Measurements from ENCODE around the gene SOAT2.

The SOAT2 gene

DNA sequence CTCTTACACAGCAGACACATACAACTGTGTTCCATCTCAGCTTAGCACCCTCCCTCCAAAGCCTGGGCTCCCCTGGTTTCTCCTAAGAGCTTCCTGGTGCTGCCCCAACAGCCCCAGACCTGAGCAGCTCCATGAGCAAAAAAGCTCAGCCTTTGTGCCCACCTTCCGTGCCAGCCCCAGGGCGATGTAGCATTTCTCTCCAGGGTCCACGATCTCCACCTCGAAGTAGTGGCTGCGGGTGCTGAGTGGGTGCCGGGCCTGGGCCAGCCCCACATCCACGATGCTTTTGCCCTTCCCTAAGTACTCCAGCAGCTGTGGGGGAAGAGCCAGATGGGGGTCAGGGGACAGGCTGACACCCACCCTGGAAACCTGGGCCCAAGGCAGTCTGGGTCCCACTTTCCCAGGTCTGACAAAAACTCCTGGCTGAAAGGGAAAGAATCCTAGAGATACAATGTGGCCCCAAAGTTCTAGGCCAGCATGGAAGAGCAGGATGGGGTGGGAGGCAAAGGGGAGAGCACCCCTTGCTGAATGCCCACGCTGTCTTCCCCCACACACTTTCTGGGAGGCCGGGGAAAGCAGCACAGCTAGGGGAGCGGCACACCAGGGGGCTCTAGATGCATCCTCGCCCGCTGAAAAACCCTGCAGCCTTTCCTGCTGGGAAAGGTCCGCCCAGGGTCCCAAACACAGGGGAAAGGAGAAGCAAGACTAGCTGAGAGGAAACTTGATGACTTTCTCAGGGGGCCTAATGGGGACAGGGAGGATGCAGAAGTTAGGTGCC, 35.1 kb upstream of the SOAT2 start:
- DNase-seq, result peak in 1 of 2 donors; percentile 66
- TF ChIP-seq, protein P1, sequence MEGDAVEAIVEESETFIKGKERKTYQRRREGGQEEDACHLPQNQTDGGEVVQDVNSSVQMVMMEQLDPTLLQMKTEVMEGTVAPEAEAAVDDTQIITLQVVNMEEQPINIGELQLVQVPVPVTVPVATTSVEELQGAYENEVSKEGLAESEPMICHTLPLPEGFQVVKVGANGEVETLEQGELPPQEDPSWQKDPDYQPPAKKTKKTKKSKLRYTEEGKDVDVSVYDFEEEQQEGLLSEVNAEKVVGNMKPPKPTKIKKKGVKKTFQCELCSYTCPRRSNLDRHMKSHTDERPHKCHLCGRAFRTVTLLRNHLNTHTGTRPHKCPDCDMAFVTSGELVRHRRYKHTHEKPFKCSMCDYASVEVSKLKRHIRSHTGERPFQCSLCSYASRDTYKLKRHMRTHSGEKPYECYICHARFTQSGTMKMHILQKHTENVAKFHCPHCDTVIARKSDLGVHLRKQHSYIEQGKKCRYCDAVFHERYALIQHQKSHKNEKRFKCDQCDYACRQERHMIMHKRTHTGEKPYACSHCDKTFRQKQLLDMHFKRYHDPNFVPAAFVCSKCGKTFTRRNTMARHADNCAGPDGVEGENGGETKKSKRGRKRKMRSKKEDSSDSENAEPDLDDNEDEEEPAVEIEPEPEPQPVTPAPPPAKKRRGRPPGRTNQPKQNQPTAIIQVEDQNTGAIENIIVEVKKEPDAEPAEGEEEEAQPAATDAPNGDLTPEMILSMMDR (IDR thresholded peaks at IDR 0.05), result no peak
- peaks cover 13 to 98% (median 84%) of the 10 kb centered on the region in 4 donors for H3K4me1 ChIP-seq
- no peak overlapping the region for H3K4me3 ChIP-seq
- no peaks in the 10 kb centered on the region for H3K9me3 ChIP-seq
- intact Hi-C loops (cut with DNase I; ENCODE audit: low total_unique reads), result loop anchor here (2.0 to 5.0 kb wide), 2 partner anchors 31 to 129 kb away; no protein-coding TSS in a partner anchor
- peak overlapping the region; percentile 93 to 99 for H3K27ac ChIP-seq
- no peaks in the 10 kb centered on the region for H3K27me3 ChIP-seq
- peaks cover 4 to 76% (median 16%) of the 10 kb centered on the region in 3 donors for H3K36me3 ChIP-seq

GRCh38 chr12:53068811-53069585, 34.3 kb upstream of the SOAT2 start:
- no peak overlapping the region for H3K4me3 ChIP-seq
- no peaks in the 10 kb centered on the region for H3K27me3 ChIP-seq
- TF ChIP-seq, protein P1 (IDR thresholded peaks at IDR 0.05), result no peak
- peaks cover 15 to 98% (median 82%) of the 10 kb centered on the region in 4 donors for H3K4me1 ChIP-seq
- intact Hi-C loops (cut with DNase I; ENCODE audit: low total_unique reads), result loop anchor here (5.0 kb wide), 1 partner anchor 128 kb away; no protein-coding TSS in a partner anchor
- DNase-seq, result peak; percentile 29 to 66
- no peaks in the 10 kb centered on the region for H3K9me3 ChIP-seq
- H3K27ac ChIP-seq, result peak overlapping the region; percentile 93 to 99
- H3K36me3 ChIP-seq, result peaks cover 0 to 73% (median 10%) of the 10 kb centered on the region in 3 donors

DNA sequence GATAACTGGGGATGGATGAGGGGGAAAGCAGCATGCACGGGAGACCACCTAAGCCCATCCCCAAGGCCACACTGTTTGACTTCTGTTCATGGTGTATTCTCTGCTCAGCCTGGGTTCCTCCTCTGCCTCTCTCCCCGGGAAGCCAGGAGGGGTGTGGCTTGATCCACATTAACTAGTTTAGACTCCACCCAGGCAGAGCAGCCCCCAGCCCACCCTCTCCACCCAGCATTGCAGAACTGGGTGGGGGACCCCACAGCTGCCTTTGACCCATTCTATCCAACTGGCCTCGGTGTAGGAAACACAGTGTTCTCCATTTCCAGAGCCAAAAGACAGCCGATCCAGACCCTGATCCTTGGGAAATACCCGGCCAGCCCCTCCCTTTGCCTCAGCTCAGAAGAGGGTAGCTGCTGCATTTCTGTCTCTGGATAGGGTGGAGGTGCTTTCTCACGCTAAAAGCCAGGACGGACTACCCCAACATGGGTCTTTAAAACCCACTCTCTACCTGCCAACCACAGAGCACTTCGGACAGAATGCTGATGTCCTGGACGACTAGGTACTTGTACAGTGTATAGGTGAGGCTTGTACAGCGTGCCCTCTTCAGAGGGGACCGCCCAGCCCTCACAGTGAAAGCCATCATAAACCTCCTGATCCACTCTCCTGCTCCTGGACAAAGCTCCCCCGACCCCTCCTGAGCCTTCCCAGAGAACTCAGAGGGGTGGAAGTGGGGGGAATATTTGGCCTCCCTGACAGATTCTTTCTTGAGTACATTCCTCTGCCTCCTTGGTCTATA, 33.5 kb upstream of the SOAT2 start:
- Histone ChIP-seq H3K4me1 (peaks cover 15 to 98% (median 80%) of the 10 kb centered on the region in 4 donors), H3K9me3 (no peaks in the 10 kb centered on the region), H3K4me3 (peak overlapping the region in 1 of 2 donors; percentile 1), H3K27ac (peak overlapping the region; percentile 93 to 99), H3K36me3 (peaks cover 7 to 76% (median 19%) of the 10 kb centered on the region in 3 donors), H3K27me3 (no peaks in the 10 kb centered on the region)
- TF ChIP-seq, protein P1 (IDR thresholded peaks at IDR 0.05), result no peak
- peak; percentile 81 to 90 for DNase-seq
- intact Hi-C loops (cut with DNase I; ENCODE audit: low total_unique reads), result loop anchor here (5.0 kb wide), 1 partner anchor 127 kb away; no protein-coding TSS in a partner anchor

- Histone ChIP-seq H3K36me3 (peaks cover 18 to 80% (median 30%) of the 10 kb centered on the region in 3 donors), H3K27ac (peak overlapping the region; percentile 93 to 99), H3K27me3 (no peaks in the 10 kb centered on the region), H3K4me3 (no peak overlapping the region), H3K4me1 (peaks cover 15 to 92% (median 69%) of the 10 kb centered on the region in 4 donors), H3K9me3 (no peaks in the 10 kb centered on the region)
- peak in 1 of 2 donors; percentile 67 for DNase-seq
- intact Hi-C loops (cut with DNase I; ENCODE audit: low total_unique reads), result no loop called here
- TF ChIP-seq, protein P1 (IDR thresholded peaks at IDR 0.05), result no peak
These were observed 32.3 kb upstream of the SOAT2 start for GRCh38 chr12:53070877-53071492.
